H9 (cell line): ENCODE measurements around the gene G6PC1. TPM values are rescaled to one million over a fixed set of nuclear protein-coding genes. Genes with fewer than 3 reads are reported as not detected.
"Not testable (repeated sequence)": the region's sequence is repeated elsewhere in the genome, so short reads cannot be mapped to it uniquely, and the experiment has no call there.

ENCODE experiments used
- DNase-seq: peaks from one replicate; pipeline ENCODE4 v3.0.0-alpha.2; 2017
- H2AFZ ChIP-seq: one replicate; pipeline ENCODE4 v1.6.1; 2013; ENCODE audit warnings: mild to moderate bottlenecking, low read length, control low read depth, moderate library complexity
- H2AK5ac ChIP-seq: 2 replicates; pipeline ENCODE4 v1.6.1; 2013; ENCODE audit warnings: low read length, control low read depth, mixed read lengths; ENCODE audit not compliant: insufficient read length
- H2BK120ac ChIP-seq: one replicate; pipeline ENCODE4 v1.6.1; 2013; ENCODE audit warnings: low read depth, mild to moderate bottlenecking, low read length, control low read depth, inconsistent platforms; ENCODE audit not compliant: poor library complexity, severe bottlenecking
- H2BK12ac ChIP-seq: 2 replicates; pipeline ENCODE4 v1.6.1; 2013; ENCODE audit warnings: low read length, control low read depth, mixed read lengths, low read depth; ENCODE audit not compliant: insufficient read length
- H2BK15ac ChIP-seq: 2 replicates; pipeline ENCODE4 v1.6.1; 2013; ENCODE audit warnings: low read depth, low read length, control low read depth
- H2BK20ac ChIP-seq: one replicate; pipeline ENCODE4 v1.6.1; 2013; ENCODE audit warnings: low read depth, mild to moderate bottlenecking, low read length, control low read depth, inconsistent platforms; ENCODE audit not compliant: poor library complexity, severe bottlenecking
- H2BK5ac ChIP-seq: 2 replicates; pipeline ENCODE4 v1.6.1; 2013; ENCODE audit warnings: low read length, control low read depth, mixed read lengths; ENCODE audit not compliant: insufficient read length
- H3K14ac ChIP-seq: 2 replicates; pipeline ENCODE4 v1.6.1; 2013; ENCODE audit warnings: low read length, control low read depth; ENCODE audit not compliant: insufficient read depth
- H3K18ac ChIP-seq: 2 replicates; pipeline ENCODE4 v1.6.1; 2013; ENCODE audit warnings: low read depth, mild to moderate bottlenecking, mixed read lengths, low read length, control low read depth; ENCODE audit not compliant: insufficient read length
- H3K23ac ChIP-seq: 2 replicates; pipeline ENCODE4 v1.6.1; 2013; ENCODE audit warnings: low read length, control low read depth, mixed read lengths, low read depth; ENCODE audit not compliant: insufficient read length
- H3K23me2 ChIP-seq: 2 replicates; pipeline ENCODE4 v1.6.1; 2013; ENCODE audit warnings: low read depth, mild to moderate bottlenecking, mixed read lengths, low read length, control low read depth; ENCODE audit not compliant: insufficient read length, poor library complexity, severe bottlenecking
- H3K27ac ChIP-seq: 2 replicates; pipeline ENCODE4 v1.5.1; 2013; ENCODE audit warnings: low read length, control low read depth, mixed read lengths, low read depth; ENCODE audit not compliant: insufficient read length
- H3K27me3 ChIP-seq: 2 replicates; pipeline ENCODE4 v1.6.1; 2013; ENCODE audit warnings: low read length, control low read depth, inconsistent platforms; ENCODE audit not compliant: insufficient read depth
- H3K4ac ChIP-seq: 2 replicates; pipeline ENCODE4 v1.6.1; 2013; ENCODE audit warnings: low read depth, mild to moderate bottlenecking, control low read depth, inconsistent platforms, low read length, moderate library complexity
- H3K4me1 ChIP-seq: 2 replicates; pipeline ENCODE4 v1.6.1; 2013; ENCODE audit warnings: low read length, control low read depth, inconsistent platforms; ENCODE audit not compliant: insufficient read depth
- H3K4me2 ChIP-seq: 2 replicates; pipeline ENCODE4 v1.6.1; 2013; ENCODE audit warnings: low read length, control low read depth, mixed read lengths; ENCODE audit not compliant: insufficient read length, insufficient read depth
- H3K56ac ChIP-seq: 2 replicates; pipeline ENCODE4 v1.6.1; 2013; ENCODE audit warnings: low read depth, mild to moderate bottlenecking, mixed read lengths, low read length, control low read depth; ENCODE audit not compliant: insufficient read length
- H3K79me1 ChIP-seq: 2 replicates; pipeline ENCODE4 v1.6.1; 2013; ENCODE audit warnings: low read depth, mild to moderate bottlenecking, moderate library complexity, low read length, control low read depth, inconsistent platforms; ENCODE audit not compliant: insufficient read depth, poor library complexity, severe bottlenecking
- H3K79me2 ChIP-seq: 2 replicates; pipeline ENCODE4 v1.6.1; 2013; ENCODE audit warnings: low read length, control low read depth, inconsistent platforms; ENCODE audit not compliant: insufficient read depth
- H3K9ac ChIP-seq: 2 replicates; pipeline ENCODE4 v1.6.1; 2013; ENCODE audit warnings: low read length, control low read depth, mixed read lengths; ENCODE audit not compliant: insufficient read length; ENCODE audit errors: extremely low read depth
- H3K9me3 ChIP-seq: one replicate; pipeline ENCODE4 v1.6.1; 2013; ENCODE audit warnings: low read depth, low read length, inconsistent platforms; ENCODE audit not compliant: control insufficient read depth
- H3T11ph ChIP-seq: one replicate; pipeline ENCODE4 v1.6.1; 2013; ENCODE audit warnings: mild to moderate bottlenecking, low read length, control low read depth, inconsistent platforms
- H4K20me1 ChIP-seq: one replicate; pipeline ENCODE4 v1.6.1; 2013; ENCODE audit not compliant: control insufficient read depth, insufficient read length, insufficient read depth
- H4K5ac ChIP-seq: 2 replicates; pipeline ENCODE4 v1.6.1; 2013; ENCODE audit warnings: low read depth, mild to moderate bottlenecking, mixed read lengths, low read length, control low read depth; ENCODE audit not compliant: insufficient read length
- H4K8ac ChIP-seq: replicated peaks from 2 replicates; pipeline ENCODE4 v1.6.1; 2013; ENCODE audit warnings: low read length, control low read depth, mixed read lengths, low read depth; ENCODE audit not compliant: insufficient read length
- H4K91ac ChIP-seq: 2 replicates; pipeline ENCODE4 v1.6.1; 2013; ENCODE audit warnings: low read depth, mild to moderate bottlenecking, moderate library complexity, mixed read lengths, low read length, control low read depth; ENCODE audit not compliant: insufficient read length
- H3K27ac Mint-ChIP-seq, 3 experiments: 2 replicates in 2 of 3; 3 replicates in 1 of 3; pipeline ENCODE4 v1.8.0; 2020 to 2021; ENCODE audit warnings: mixed read lengths in 3 of 3, mild to moderate bottlenecking in 1 of 3, moderate library complexity in 1 of 3
- H3K27me3 Mint-ChIP-seq: 2 replicates; pipeline ENCODE4 v1.8.0; 2021; ENCODE audit warnings: low read depth, mild to moderate bottlenecking, moderate library complexity, mixed read lengths
- H3K36me3 Mint-ChIP-seq, 3 experiments: 2 replicates in 2 of 3; 3 replicates in 1 of 3; pipeline ENCODE4 v1.8.0; 2020 to 2021; ENCODE audit warnings: low read depth in 3 of 3, mixed read lengths in 3 of 3; ENCODE audit not compliant: insufficient read depth in 1 of 3
- H3K4me1 Mint-ChIP-seq, 2 experiments: 2 replicates each; pipeline ENCODE4 v1.8.0; 2020; ENCODE audit warnings: mixed read lengths in 2 of 2
- H3K4me3 Mint-ChIP-seq, 2 experiments: 2 replicates in 1 of 2; 3 replicates in 1 of 2; pipeline ENCODE4 v1.8.0; 2020 to 2021; ENCODE audit warnings: mild to moderate bottlenecking in 2 of 2, mixed read lengths in 2 of 2, moderate library complexity in 1 of 2
- H3K9me3 Mint-ChIP-seq, 2 experiments: 2 replicates in 1 of 2; 3 replicates in 1 of 2; pipeline ENCODE4 v1.8.0; 2020; ENCODE audit warnings: mild to moderate bottlenecking in 2 of 2, mixed read lengths in 2 of 2, moderate library complexity in 1 of 2
- CTCF ChIP-seq: fragments of 200-600 bp; sonication (generic); conservative IDR thresholded peaks from 3 replicates; pipeline ENCODE4 v1.8.0; 2021; ENCODE audit warnings: antibody characterized with exemption, mild to moderate bottlenecking
- WGBS: extraction: QIAGEN DNeasy Blood & Tissue Kit; methylation state at CpG from one replicate; pipeline ENCODE4 v1.1.7; 2013; ENCODE audit warnings: missing lambda C conversion rate, low lambda C conversion rate, mixed read lengths; ENCODE audit not compliant: insufficient read length; ENCODE audit errors: extremely low coverage; 5-methylcytosine and 5-hydroxymethylcytosine counted together
- total RNA-seq: library from RNA; stranded (reverse); gene quantifications from 2 replicates; pipeline ENCODE4 v1.2.1, GENCODE V29; 2021

Gene G6PC1
- total RNA-seq, 1 experiment from 2014 or later, result not detected

GRCh38 chr17:42898147-42898811, 2.3 kb upstream of the G6PC1 start:
- Histone ChIP-seq H3K4me2 (no peak overlapping the region), H3K79me2 (no peaks in the 10 kb centered on the region), H2BK20ac (no peak overlapping the region), H2AK5ac (no peak overlapping the region), H3K18ac (no peak overlapping the region), H4K5ac (no peak overlapping the region), H3K23ac (no peak overlapping the region), H3K14ac (no peak overlapping the region), H3K23me2 (no peaks in the 10 kb centered on the region), H3K4me1 (no peaks in the 10 kb centered on the region; the same call in 1 of the 2 replicates), H3K27me3 (no peaks in the 10 kb centered on the region), H3K9me3 (no peaks in the 10 kb centered on the region), H3K27ac (no peak overlapping the region), H4K8ac (no peak overlapping the region), H2BK12ac (no peak overlapping the region), H4K20me1 (no peaks in the 10 kb centered on the region), H3K79me1 (no peaks in the 10 kb centered on the region), H2BK5ac (no peak overlapping the region), H3K9ac (no peak overlapping the region), H3K56ac (no peak overlapping the region), H3K4ac (no peak overlapping the region), H4K91ac (no peak overlapping the region), H3T11ph (no peak overlapping the region), H2BK15ac (no peak overlapping the region), H2AFZ (no peak overlapping the region), H2BK120ac (no peak overlapping the region)
- no peak for DNase-seq
- H3K27ac Mint-ChIP-seq, result no peak overlapping the region
- no peak overlapping the region; a peak in 1 of 5 replicates for H3K4me3 Mint-ChIP-seq
- TF ChIP-seq CTCF, result no peak
- H3K36me3 Mint-ChIP-seq, result no peaks in the 10 kb centered on the region
- peaks cover 6% of the 10 kb centered on the region for H3K27me3 Mint-ChIP-seq
- no CpG with 5 or more reads among the region's 7 CpGs for WGBS
- peaks cover 0 to 2% of the 10 kb centered on the region in 2 experiments; a peak in 1 of 5 replicates for H3K9me3 Mint-ChIP-seq
- peaks cover 7 to 8% of the 10 kb centered on the region in 2 experiments for H3K4me1 Mint-ChIP-seq

GRCh38 chr17:42899981-42900380, 618 bp upstream of the G6PC1 start:
- not testable (repeated sequence) for H3K14ac ChIP-seq, H3K4ac ChIP-seq, H4K5ac ChIP-seq, H3K9me3 Mint-ChIP-seq, H3K4me2 ChIP-seq, H3K4me3 Mint-ChIP-seq, H3K27me3 Mint-ChIP-seq, H2AK5ac ChIP-seq, H3K23me2 ChIP-seq, H2AFZ ChIP-seq, H2BK5ac ChIP-seq, H2BK120ac ChIP-seq, H3K18ac ChIP-seq, H3K56ac ChIP-seq, H4K20me1 ChIP-seq, H3K36me3 Mint-ChIP-seq, DNase-seq, H3K79me2 ChIP-seq, H4K8ac ChIP-seq, H2BK12ac ChIP-seq, H3K27ac ChIP-seq, H3K4me1 Mint-ChIP-seq, H3K9me3 ChIP-seq, H3K79me1 ChIP-seq, H3K23ac ChIP-seq, H3K27me3 ChIP-seq, H3K4me1 ChIP-seq, H3K27ac Mint-ChIP-seq, H3T11ph ChIP-seq, H2BK20ac ChIP-seq, H4K91ac ChIP-seq, H2BK15ac ChIP-seq, H3K9ac ChIP-seq
- WGBS, result no CpG with 5 or more reads among the region's 3 CpGs
